ENCODE measurements around the gene BCAS3.

DNA sequence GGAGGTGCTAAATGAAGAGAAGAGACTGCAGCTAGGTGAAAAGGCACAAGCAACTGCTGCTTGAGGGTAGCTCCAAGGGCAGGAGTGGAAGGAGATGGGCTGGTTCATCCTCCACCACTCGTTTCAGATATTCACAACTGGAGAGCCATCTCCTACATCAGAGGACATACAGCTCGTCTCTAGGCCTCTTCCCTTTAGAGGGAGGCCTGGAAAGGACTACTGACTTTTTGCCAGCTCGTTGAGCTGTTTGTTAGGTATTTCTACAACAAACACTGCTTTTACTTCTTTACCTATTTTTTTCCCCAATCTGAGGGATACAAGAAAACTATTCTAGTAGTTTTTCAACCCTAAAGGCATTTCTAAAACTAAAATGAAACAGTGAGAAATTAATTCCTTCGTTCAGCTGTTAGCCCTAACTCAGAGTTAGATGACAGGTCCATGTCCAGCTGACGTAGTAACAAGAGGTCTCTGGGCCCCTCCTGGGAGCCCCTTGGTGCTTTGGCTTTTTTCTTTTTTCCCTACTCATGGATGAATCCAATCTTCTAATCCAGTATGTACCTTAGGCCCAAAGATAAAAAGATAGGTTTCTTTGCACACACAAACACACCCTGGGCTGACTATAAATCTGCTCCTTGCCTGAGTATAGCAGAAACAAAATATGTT is 674.2 kb downstream of the BCAS3 start:
- TF ChIP-seq, protein P1, sequence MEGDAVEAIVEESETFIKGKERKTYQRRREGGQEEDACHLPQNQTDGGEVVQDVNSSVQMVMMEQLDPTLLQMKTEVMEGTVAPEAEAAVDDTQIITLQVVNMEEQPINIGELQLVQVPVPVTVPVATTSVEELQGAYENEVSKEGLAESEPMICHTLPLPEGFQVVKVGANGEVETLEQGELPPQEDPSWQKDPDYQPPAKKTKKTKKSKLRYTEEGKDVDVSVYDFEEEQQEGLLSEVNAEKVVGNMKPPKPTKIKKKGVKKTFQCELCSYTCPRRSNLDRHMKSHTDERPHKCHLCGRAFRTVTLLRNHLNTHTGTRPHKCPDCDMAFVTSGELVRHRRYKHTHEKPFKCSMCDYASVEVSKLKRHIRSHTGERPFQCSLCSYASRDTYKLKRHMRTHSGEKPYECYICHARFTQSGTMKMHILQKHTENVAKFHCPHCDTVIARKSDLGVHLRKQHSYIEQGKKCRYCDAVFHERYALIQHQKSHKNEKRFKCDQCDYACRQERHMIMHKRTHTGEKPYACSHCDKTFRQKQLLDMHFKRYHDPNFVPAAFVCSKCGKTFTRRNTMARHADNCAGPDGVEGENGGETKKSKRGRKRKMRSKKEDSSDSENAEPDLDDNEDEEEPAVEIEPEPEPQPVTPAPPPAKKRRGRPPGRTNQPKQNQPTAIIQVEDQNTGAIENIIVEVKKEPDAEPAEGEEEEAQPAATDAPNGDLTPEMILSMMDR (IDR thresholded peaks at IDR 0.05): no peak
- TF ChIP-seq POLR2A (IDR thresholded peaks at IDR 0.05): no peak
